Esophagus muscularis mucosa (tissue), 3 donors: ENCODE results near the gene WDFY4.

ENCODE experiments used
- POLR2AphosphoS5 ChIP-seq, 2 donors: sonication (generic); formaldehyde crosslinking; IDR thresholded peaks; one replicate each; pipeline ENCODE4 v1.6.1; 2017; ENCODE audit warnings: antibody characterized with exemption in 2 of 2
- TF ChIP-seq, protein P1 (sequence below), 3 experiments: fragments of 200-600 bp in 2 of 3; fragments of 450-650 bp in 1 of 3; sonication (generic) in 2 of 3; IDR thresholded peaks; one replicate each; pipeline ENCODE4 v1.5.1; 2017 to 2019; ENCODE audit warnings: antibody characterized with exemption in 3 of 3, mild to moderate bottlenecking in 2 of 3, moderate library complexity in 1 of 3

DNA sequence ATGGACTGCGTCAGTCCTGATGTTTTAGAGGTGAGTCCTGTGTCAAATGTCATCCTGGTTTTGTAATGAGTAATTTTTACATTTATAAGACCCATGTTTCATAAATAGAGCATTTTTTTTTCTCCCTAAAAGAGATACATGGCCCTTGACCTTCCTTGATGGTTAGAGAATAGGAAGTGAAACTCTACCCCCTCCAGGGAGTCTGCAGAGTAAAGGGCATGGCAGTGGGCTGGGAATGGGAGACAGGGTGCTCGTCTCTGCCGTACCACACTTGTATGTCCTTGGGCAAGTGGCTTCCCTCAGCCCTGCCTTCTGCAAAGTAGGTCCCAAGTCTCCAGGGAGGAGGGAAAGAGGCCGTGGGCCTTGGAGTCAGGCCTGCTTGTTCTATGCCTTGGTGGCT, 63.9 kb downstream of the WDFY4 start:
- TF ChIP-seq POLR2AphosphoS5 (IDR thresholded peaks at IDR 0.05): no peak
- TF ChIP-seq, protein P1, sequence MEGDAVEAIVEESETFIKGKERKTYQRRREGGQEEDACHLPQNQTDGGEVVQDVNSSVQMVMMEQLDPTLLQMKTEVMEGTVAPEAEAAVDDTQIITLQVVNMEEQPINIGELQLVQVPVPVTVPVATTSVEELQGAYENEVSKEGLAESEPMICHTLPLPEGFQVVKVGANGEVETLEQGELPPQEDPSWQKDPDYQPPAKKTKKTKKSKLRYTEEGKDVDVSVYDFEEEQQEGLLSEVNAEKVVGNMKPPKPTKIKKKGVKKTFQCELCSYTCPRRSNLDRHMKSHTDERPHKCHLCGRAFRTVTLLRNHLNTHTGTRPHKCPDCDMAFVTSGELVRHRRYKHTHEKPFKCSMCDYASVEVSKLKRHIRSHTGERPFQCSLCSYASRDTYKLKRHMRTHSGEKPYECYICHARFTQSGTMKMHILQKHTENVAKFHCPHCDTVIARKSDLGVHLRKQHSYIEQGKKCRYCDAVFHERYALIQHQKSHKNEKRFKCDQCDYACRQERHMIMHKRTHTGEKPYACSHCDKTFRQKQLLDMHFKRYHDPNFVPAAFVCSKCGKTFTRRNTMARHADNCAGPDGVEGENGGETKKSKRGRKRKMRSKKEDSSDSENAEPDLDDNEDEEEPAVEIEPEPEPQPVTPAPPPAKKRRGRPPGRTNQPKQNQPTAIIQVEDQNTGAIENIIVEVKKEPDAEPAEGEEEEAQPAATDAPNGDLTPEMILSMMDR (IDR thresholded peaks at IDR 0.05): no peak
